DND-41 (cell line): ENCODE measurements around the gene MYL1.

Experiments used
- EZH2 ChIP-seq: IDR thresholded peaks from 3 replicates; pipeline ENCODE4 v1.6.1; 2012; ENCODE audit warnings: borderline replicate concordance, low read depth, mild to moderate bottlenecking, moderate library complexity, low read length, inconsistent platforms; ENCODE audit not compliant: severe bottlenecking
- TF ChIP-seq, protein P1 (sequence below): IDR thresholded peaks from 2 replicates; pipeline ENCODE4 v1.5.1; 2012; ENCODE audit warnings: borderline replicate concordance, low read length, moderate library complexity, mild to moderate bottlenecking; ENCODE audit not compliant: poor library complexity, severe bottlenecking; ENCODE audit errors: extremely low read depth

DNA sequence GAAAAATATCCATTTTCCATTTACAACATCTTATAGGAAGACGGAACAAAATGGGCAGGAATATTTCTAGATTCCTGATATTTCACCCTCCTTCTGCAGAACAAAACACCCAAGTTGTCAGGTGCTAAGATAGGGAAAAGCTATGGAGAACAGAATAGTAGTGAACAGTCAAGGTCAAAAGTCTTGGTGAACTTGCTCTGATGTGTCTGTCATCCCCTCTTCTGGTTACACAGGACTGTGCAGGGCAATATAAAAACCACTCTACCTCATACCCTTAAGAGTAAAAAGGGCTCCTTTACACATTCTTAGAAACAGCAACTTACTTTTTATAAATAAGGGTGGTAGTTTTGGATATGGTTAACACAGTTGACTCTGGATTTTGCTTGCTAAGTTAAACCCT is 4.4 kb downstream of the MYL1 start:
- no peak for TF ChIP-seq EZH2
- TF ChIP-seq, protein P1, sequence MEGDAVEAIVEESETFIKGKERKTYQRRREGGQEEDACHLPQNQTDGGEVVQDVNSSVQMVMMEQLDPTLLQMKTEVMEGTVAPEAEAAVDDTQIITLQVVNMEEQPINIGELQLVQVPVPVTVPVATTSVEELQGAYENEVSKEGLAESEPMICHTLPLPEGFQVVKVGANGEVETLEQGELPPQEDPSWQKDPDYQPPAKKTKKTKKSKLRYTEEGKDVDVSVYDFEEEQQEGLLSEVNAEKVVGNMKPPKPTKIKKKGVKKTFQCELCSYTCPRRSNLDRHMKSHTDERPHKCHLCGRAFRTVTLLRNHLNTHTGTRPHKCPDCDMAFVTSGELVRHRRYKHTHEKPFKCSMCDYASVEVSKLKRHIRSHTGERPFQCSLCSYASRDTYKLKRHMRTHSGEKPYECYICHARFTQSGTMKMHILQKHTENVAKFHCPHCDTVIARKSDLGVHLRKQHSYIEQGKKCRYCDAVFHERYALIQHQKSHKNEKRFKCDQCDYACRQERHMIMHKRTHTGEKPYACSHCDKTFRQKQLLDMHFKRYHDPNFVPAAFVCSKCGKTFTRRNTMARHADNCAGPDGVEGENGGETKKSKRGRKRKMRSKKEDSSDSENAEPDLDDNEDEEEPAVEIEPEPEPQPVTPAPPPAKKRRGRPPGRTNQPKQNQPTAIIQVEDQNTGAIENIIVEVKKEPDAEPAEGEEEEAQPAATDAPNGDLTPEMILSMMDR = no peak
